D341Med (cell line): Measurements from ENCODE around the gene SLC22A23.
A peak's percentile ranks its signal among the peaks of the same experiment; 100 is the strongest.
"Not testable (repeated sequence)": the region's sequence is repeated elsewhere in the genome, so short reads cannot be mapped to it uniquely, and the experiment has no call there.

Experiments
- DNase-seq: peaks from one replicate; pipeline ENCODE4 v3.0.0; 2012; ENCODE audit warnings: low spot score

Gene SLC22A23

DNA sequence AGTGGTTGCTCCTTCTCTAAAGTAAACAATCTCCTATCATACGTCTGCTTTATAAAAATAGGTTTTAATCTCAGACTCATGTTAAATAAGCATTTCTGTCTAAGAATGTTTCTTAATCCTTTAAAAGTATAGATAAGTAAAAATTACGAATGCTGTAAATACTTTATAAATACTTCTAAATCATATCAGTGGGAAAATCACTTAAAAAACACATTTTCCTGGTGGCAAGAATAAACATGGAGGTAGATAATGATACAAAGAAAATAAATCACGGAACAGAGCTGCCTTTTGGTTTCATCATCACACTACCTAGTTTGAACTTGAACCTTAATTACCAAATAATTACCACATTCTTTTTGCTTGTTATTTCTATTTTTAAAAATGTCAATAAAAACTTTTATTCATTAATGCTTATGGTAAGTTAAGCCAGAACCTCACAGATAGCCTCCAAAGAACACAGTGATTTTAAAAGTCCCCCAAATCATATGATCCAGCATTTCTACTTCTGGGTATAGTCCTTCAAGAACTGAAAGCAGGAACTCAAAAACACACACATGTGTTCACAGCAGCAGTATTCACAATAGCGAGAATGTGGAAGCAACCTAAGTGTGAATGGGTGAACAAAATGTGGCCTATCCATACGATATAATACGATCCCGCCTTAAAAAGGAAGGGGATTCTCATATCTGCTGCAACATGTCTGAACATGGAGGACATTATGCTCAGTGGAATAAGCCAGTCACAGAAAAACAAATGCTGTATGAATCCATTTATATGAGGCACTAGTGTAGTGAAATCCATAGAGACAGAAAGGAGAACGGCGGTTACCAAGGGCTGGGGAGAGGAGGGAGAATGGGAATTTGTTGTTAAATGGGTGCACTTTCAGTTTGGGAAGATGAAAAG lies 72.4 kb downstream of the SLC22A23 start:
- DNase-seq: no peak

DNA sequence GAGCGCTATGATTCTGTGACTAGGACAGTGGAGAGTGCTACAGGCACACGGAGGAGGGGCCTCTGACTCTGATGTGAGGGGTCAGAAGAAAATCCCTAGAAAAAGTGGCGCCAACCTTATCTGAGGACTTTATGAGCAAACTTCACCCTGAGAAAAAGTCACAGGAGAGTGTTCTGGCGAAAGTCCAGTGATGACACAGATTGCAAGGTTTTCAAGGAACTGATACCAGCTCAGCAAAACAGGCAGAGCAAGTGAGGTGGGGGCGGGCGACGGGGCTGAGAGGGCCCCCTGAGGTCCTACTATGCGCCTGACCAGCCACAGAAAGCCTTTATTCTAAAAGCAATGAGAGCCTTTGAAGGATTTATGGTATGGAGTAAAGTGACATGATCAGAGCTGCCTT lies 73.3 kb downstream of the SLC22A23 start:
- DNase-seq: no peak

DNA sequence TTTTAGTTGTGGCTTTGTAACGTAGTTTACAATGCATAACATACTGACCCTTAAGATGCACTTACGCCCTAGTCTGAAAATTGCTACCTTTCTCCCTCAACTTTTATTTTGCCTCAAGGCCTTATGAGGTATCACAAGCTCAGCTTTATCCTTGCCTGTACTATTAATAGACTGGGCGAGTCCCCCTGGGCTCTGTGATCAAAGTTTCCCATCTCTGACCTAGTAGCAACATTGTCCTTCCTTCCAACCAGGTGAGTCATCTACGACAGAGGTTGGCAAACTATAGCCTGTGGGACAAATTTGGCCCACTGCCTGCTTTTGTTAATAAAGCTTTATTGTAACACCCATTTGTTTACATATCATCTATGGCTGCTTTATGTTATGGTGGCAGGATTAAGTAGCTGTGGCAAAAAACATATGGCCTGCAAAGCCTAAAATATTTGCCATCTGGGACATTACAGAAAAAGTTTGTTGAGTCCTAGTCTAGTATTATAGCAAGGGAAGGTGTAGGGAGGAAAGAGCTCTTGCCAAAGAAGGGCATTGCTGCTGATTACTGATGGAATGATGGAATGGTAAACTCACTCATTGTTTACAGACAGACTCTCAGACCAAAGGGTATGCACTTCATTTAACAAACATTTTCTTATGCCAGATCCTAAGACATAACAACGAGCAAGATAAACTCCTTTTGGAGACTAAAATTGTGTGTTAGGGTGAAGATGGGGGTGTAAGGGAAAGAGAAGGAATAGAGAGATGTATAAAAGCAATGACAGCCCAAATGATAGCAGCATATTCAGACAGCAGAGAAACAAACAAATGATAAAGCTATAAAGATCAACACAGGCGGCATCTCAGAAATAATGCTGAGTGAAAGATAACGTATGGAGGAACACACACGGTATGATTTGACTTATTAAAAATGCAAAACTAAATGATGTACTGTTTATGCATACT lies 74.2 kb downstream of the SLC22A23 start:
- no peak for DNase-seq

DNA sequence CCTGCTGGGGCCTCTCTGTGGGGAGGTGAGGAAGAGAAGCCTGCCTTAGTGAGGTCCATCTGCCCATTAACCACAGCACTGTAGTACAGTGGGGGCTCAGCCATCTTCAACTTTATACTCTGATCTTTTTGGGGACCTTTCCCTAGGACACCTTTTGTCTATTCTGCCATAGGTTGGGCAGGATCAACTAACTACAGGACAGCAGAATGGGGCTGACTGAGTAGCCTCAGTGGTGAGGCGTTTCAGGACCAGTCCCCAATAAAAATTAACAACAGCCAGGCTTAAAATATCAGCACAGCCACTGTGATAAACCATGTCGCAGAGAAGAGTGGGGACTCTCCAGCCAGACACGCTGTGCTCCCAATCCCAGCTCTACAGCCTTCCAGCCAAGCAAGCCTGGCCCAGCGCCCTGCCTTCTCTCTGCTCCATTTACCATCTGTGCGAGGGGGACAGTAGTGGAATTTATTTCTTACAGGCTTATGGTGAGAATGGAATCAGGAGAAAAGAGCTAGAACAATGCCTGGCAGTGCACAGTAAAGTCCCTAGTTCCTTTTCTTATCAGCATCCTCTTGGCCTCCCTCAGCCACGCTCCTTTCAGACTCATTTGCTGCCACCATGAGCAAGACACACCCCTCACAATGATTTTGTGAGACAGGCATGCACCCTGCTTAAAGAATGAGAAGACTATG lies 75.5 kb downstream of the SLC22A23 start:
- DNase-seq: peak; percentile 58

DNA sequence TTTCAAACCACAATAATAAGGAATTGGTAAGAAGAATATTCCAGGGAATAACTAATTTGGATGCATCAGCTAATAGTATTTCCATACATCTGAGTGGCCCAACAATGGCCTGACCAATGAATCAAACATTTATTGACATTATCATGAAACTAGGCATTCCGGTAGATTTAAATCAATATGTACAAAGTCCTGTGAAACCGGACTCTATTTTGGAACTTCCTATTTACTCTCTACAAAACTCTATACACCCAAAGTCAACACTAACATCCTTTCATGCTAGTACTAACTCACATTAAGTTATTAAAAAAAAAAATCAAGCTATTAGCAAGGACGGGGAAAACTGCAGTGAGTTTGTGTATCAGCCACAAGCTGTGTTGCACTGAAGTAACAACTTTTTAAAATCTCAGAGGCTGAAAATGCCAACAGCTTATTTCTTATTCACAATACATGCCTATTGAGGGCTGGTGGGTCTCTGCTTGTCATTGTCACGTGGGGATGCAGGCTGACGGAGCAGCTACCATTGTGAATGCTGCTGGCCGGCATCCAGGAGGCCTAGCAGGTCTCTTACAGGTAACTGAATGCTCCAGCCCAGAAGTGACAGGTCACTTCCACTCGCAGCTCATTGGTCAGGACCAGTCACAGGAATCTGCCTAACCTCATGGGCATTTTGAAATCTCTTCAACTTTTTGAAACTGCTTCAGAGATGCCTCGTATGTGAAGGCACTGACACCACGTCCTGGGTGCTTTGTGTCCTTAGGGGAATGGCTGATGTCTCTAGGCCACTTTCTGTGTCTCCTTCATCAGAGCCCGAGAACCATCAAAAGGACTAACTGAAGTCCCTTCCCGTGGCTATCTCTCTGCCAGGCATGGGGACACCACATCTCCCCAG lies 76.3 kb downstream of the SLC22A23 start:
- DNase-seq: no peak

DNA sequence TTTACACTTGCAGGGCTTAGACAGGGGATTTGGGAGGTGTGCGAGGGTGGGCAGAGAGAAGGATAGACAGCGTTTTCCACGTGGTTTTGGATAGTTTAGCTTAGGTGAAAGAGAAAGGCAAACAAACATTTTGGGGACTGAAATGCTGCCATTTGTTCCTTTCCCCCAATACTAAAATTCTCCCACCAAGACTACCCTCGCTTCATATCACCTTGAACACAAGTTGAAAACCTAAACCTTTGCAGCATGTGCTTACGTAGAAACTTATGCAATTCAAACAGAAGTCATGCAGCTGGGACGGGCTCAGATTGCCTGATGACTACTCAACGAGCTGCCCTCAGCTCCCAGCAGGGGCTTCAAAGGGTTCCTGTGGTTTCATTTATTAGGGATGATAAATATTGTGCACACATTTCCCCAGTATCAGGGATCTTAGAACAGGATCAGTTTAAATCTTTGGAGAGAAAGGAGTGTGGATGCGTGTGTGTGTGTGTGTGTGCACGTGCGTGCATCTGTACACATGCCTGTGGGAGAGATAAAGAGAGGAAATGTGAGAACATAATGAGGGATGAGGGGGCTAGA lies 77.3 kb downstream of the SLC22A23 start:
- no peak for DNase-seq

DNA sequence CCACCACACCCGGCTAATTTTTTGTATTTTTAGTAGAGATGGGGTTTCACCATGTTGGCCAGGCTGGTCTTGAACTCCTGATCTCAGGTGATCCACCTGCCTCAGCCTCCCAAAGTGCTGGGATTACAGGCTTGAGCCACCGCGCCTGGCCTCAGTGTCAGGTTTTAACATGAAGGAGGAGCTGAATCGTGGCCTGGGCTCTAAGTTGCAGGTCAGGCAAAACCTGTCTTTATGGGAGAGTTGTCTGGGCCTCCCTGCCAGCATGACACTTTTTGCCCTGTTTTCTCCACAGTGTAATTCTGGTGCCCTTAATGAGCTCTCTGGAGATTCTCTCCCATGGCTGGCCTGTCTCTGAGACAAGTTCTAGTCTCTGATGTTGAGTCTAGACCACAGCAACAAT lies 78.0 kb downstream of the SLC22A23 start:
- DNase-seq: not testable (repeated sequence)

DNA sequence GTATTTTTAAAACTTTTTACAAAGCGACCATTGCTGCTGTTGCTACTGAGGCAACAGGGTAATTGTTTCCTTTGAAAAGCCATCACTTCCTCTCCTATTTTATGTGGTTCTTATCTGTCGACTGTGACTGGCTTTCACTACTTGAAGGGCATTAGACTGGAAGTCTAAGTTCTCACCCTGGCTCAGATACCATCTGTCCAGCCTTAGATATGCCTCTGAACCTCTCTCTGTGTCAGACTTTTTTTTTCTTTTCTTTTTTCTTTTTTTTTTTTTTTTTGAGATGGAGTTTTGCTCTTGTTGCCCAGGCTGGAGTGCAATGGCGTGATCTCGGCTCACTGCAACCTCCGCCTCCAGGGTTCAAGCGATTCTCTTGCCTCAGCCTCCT lies 78.5 kb downstream of the SLC22A23 start:
- not testable (repeated sequence) for DNase-seq

DNA sequence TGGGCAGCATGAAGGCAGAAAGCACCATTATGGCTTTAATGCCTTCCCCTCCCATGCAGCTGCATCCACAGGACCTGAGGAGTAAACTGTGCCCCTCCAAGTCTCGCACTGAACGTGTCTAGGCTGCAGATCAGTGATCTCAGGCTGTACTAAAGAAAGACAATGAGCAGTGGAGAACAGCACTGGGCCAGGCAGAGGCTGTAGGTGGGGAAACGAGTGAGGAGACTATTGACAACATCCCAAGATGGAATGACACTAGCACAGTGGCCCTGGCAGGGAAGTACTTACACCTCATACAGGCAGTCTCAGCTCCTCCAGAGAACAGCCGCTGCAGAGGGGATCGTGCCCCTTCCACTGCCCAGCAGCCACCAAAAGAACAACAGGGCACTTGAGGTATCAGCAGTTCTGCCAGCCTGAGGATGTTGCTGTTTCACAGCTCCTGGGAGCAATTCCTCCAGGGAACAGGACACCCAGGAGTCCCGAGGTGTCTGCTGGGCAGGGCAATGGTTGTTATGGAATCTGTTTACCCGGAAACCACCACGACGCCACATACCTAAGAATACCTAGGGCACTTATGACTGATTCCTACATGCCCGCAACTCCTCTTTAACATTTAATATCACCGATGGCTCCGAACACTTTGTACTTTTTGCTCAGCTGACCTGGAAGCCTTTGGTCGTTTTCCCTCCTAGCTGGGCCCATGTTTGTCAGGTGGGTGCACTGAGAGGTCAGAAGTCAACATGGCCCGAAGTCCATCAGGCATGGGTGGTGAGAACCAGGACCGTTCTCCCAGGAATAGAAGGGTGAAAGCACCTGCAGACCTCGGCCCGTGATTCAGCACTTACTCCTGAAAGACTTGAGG lies 79.1 kb downstream of the SLC22A23 start:
- no peak for DNase-seq

DNA sequence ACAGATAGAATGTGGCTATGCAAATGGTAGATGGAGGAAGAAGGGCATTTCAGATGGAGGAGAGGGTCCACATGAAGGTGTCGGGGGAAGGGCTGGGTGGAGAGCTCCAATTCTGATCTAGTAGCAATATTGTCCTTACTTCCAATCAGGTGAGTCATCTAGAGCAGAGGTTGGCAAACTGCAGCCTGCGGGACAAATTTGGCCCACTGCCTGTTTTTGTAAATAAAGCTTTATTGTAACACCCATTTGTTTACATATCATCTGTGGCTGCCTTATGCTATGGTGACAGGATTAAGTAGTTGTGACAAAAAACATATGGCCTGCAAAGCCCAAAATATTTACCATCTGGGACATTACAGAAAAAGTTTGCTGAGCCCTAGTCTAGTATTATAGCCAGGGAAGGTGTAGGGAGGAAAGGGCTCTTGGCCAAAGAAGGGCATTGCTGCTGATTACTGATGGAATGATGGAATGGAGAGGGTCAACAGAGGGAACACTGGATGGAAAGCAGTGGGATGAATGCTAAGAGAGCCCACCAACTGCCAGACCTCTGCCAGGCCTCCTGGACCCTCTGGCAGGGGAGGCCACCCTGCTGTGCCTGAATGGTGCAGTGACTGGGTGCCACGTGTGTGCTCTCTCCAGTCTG lies 79.8 kb downstream of the SLC22A23 start:
- no peak for DNase-seq

DNA sequence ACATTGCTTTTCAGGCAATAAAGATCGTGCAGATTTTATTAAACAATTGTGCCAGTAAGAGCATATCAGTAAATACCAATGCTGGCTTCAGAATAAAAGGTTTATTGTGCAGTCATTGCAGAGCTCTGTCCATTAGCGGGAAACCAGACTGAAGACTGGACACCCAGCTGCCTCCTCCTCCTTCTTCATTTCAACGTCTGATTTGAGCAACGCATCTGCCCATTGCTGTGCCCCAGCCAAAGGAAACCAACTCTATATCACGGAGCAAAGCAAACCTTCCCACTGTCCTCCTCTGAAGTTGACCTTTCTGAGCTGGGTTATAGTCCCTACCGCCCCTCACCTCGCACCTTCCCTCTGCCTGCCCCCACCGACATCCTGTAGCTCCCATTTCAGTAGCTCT lies 80.8 kb downstream of the SLC22A23 start:
- DNase-seq: no peak

DNA sequence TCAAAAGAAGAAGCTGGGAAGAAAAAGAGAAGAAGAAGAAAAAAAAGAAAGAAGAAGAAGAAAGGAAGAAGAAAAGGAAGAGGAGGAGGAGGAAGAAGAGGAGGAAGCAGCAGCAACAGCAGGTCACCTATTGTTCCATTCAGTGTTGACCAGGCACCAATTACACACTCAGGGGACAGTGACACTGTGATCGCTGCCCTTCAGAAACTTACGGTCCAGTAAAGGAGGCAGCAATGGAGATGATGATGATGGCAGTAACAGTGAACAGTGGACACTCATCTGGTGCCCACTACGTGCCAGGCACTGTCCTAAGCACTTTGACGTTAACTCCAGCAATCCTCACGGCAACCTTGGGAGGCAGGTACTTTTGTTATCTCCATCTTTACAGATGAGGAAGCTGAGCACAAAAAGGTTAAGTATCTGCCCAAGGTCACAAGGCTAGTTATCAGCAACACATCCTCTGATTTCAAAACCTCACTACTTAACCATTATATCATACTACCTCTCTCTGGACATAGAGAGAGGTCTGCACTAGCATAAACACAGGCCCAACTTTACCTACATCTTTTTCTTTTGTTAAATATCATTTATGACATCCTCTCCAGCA lies 83.2 kb downstream of the SLC22A23 start:
- DNase-seq: no peak

DNA sequence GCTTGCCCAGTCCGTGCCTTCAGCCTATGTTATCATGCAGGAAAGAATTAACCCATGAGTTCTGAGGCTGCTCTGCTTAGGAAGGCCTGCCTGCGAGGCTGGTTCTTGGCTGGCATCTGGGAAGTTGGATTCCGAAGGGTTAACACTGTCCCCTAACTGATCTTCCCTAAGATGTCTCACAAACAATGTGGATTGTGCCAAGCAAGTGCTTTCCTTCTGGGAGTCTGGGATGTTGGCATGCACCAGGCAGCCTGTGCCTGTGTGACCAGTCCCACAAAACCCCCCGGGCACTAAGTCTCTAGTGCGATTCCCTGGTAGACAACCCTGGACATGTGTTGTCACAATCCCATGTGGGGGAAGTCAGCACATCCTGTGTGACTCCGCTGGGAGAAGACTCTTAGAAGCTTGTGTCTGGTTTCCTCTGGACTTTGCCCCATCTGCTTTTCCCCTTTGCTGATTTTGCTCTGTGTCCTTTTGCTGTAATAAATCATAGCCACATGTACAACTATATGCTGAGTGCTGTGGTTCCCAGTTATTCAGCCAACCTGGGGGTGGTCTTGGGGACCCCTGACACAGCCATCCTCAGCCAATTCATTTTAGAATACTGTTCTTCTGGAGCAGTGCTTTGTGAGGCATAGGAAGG lies 83.8 kb downstream of the SLC22A23 start:
- DNase-seq: no peak

DNA sequence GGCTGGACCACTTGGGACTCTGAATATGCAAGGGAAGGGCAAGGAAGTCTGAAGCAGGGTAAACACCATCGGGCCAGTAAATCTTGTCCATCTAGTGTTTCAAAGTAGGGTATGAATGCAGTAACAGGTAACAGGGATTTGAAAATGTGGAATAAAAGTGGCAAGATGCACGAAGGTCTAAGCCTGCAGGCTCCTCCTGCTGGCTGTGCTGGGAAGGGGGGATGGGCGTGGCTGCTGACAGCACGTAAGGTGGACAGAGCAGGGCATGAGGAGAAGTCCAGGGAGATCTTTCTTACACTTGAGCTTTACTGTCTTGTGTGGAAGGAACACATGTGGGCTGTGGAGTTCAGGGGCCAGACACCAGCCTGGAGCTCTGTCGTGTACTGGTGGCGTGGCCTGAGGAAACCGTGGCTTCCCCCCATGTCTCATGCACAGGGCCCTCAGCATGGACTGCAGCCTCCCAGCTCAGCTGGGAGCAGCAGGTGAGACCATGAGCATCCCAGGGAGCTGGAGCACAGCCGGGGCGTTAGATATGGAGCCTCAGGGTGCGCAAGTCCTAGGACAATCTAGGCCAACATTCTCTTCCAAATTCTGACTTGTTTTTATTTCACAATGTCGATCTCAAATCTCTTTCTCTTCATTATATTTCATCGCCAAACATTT lies 84.5 kb downstream of the SLC22A23 start:
- no peak for DNase-seq

DNA sequence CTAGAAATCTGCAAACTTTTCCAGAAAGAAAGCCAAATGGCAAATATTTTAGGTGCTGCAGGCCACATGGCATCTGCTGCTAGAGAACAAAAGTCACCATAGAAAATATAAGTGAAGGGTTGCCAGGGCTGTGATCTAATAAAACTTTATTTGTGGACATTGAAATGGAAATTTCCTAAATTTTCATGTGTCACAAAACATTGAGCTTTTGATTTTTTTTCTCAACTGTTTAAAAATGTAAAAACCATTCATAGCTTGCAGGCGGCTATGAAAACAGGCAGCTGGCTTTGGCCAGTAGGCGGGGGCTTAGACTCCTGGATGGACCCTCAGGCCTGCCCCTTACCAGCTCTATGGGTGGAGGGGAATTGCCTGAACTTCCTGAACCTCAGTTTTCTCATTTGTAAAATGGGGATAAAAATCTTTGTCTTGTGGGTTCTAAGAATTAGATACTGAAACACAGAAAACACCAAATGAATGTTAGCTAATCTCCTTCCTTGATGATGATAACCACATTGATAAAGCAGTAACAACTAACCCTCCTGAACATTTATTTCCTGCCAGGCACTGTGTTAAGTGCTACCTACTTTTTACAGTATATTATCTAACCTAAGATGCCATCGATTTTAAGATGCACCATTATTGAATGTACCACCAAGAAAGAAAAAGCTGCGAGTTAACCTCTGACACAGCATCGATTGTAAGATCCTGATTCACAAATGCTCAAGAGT lies 85.5 kb downstream of the SLC22A23 start:
- DNase-seq: no peak

DNA sequence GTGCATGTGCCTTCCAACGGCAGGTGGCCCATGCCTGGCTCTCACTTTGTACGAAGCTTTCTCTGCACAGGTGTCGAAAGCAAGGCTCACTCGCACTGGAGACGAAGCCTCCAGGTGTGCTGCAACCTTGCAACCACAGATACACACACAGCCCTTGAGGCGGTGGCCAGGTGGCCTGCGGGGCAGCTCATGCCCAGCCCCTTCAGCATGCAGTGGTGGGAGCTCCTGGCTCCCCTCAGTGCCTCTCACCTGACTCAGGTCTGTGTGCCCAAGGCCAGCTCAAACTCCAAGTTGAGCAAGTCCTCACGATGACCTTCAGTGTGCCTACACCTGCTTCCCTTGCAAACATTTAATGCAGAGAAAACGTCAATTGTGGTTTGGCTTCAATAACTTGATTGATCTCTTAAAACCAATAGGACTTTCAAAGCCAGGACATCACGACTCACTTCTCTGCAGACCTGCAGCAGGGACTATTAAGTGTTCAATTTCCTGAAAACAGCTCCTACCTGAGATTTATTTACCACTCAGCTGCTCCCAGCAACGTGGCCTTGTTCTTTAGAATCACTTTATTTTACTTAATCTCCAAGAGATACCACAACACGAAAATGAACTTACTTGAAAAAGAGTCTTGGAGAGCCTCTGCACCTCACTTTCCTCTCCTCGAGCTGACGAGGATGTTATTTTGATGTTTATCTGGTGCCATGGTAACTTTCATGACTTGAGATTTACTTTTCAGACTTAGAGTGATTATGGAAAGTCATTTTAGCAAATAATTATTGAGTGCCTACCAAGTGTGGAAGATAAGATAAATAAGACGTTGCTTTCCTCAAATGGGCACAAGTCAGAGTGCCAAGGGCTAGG lies 86.3 kb downstream of the SLC22A23 start:
- DNase-seq: no peak
